IPS-20b (cell line): ENCODE measurements around the gene CNTN1.
A peak's percentile ranks its signal among the peaks of the same experiment; 100 is the strongest.

ENCODE experiments used
- H3K27ac ChIP-seq: one replicate; pipeline ENCODE4 v1.5.1; 2013; ENCODE audit warnings: low read length
- H3K27me3 ChIP-seq: 2 replicates; pipeline ENCODE4 v1.6.1; 2013; ENCODE audit warnings: mild to moderate bottlenecking, low read length, inconsistent platforms; ENCODE audit not compliant: insufficient read depth
- H3K36me3 ChIP-seq: 2 replicates; pipeline ENCODE4 v1.6.1; 2013; ENCODE audit warnings: low read depth, mild to moderate bottlenecking, inconsistent platforms, low read length, moderate library complexity; ENCODE audit not compliant: insufficient read depth
- H3K4me1 ChIP-seq: 2 replicates; pipeline ENCODE4 v1.6.1; 2013; ENCODE audit warnings: mild to moderate bottlenecking, control low read depth, inconsistent platforms, low read length, moderate library complexity; ENCODE audit not compliant: insufficient read depth
- H3K4me3 ChIP-seq: 2 replicates; pipeline ENCODE4 v1.5.1; 2013; ENCODE audit warnings: mild to moderate bottlenecking, low read length, inconsistent platforms
- H3K9ac ChIP-seq: 2 replicates; pipeline ENCODE4 v1.6.1; 2013; ENCODE audit warnings: low read depth, mild to moderate bottlenecking, inconsistent platforms, low read length, moderate library complexity
- H3K9me3 ChIP-seq: 2 replicates; pipeline ENCODE4 v1.6.1; 2013; ENCODE audit warnings: mild to moderate bottlenecking, low read depth, low read length, inconsistent platforms; ENCODE audit not compliant: insufficient read depth

The CNTN1 gene

DNA sequence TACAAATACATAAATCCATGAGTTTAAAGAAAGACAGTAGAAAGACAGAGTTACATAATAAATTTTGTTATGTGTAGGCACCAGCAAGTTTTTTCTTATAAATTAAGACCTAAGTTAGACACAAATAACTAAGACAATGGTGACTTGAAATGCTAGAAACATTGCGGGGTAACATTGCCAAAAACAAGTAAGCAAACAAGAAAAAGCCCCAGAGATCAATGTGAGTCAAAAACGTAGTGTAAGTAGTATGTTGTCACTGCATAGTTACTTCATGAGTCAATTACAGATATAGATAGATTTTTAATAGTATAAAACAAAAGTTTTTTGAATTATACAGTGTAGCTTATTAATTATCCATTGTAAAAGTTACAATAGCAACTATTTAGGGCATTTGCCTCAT lies 83.4 kb downstream of the CNTN1 start:
- Histone ChIP-seq H3K36me3 (no peaks in the 10 kb centered on the region), H3K4me1 (peaks cover 15% of the 10 kb centered on the region), H3K27ac (no peak overlapping the region), H3K4me3 (no peak overlapping the region), H3K9me3 (no peaks in the 10 kb centered on the region), H3K9ac (no peak overlapping the region), H3K27me3 (no peaks in the 10 kb centered on the region)

DNA sequence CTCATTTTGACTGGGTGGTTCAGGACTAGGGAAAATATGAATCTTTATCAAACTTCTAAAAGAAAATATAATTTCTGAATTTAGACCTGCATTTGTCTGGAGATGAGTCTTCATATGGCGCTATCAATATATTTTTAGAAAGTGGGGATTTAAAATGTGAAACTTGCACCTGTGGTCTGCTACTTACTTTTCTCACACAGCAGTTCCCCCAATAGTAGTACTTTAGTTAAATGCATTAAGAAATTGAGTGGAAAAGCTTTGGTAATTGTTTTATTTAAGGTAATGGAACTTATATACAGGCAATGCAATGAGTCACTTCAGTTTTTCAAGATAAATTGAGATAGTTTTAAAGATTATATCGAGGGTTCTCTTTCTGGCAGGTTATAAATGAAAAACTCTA lies 91.9 kb downstream of the CNTN1 start:
- H3K36me3 ChIP-seq: no peaks in the 10 kb centered on the region
- no peak overlapping the region for H3K27ac ChIP-seq

DNA sequence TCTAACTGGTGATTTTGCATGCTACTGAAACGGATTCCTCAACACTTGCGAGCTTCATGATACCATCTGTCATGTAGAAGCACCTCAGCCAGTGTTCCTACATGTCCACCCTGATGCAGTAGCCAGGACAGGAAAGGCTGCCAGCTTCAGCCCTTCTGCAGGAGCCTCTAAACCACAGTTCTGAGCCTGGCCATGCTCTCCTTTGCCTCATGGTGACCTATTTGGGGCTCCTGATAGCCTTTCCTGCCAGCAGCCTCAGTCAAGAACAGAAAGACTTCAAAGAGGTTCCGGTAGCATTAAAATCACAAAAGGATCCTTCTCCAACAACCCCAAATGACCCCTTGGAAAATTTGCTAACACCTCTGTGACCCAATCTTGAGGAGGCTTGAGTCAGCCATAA lies 96.0 kb downstream of the CNTN1 start:
- Histone ChIP-seq H3K4me1 (peaks cover 18% of the 10 kb centered on the region), H3K27me3 (no peaks in the 10 kb centered on the region), H3K9ac (no peak overlapping the region), H3K27ac (no peak overlapping the region), H3K9me3 (no peaks in the 10 kb centered on the region), H3K4me3 (no peak overlapping the region), H3K36me3 (no peaks in the 10 kb centered on the region)

More for the DNA sequence above, 91.9 kb downstream of the CNTN1 start:
- H3K4me1 ChIP-seq: peaks cover 8% of the 10 kb centered on the region; the same call in 1 of the 2 replicates
- no peak overlapping the region for H3K4me3 ChIP-seq
- no peaks in the 10 kb centered on the region for H3K27me3 ChIP-seq
- H3K9ac ChIP-seq: no peak overlapping the region
- no peaks in the 10 kb centered on the region for H3K9me3 ChIP-seq

DNA sequence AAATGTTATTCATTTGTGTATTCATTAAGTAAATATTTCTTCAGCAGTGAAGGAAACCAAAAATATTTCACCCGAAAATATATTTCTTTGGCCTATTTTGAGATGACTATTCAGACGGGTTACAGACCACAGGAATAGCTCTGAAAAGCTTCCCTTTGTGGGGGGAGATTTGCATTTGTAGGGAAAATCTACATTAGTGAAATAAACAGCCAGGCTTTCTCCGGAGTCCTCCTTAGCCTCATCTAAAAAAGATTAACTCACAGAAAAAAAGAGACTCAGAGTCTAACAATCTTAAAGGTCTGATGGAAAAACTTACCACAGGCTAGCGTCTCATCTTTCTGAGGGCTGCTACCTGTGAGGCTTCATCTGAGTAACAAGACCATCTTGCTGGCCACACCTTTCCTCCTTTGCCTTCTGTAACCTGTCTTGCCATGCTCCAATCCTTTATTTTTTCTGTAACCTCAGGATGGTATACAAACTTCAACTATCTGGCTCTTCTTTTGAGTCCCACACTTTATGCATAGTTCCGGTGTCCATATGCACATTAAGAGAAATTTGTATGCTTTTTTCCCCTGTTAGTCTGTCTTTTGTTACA lies 100.7 kb downstream of the CNTN1 start:
- H3K4me3 ChIP-seq: peak overlapping the region; percentile 39; the same call in 1 of the 2 replicates
- no peaks in the 10 kb centered on the region for H3K36me3 ChIP-seq
- no peak overlapping the region for H3K27ac ChIP-seq
- H3K27me3 ChIP-seq: no peaks in the 10 kb centered on the region
- H3K4me1 ChIP-seq: peaks cover 23% of the 10 kb centered on the region
- H3K9me3 ChIP-seq: no peaks in the 10 kb centered on the region
- no peak overlapping the region for H3K9ac ChIP-seq

DNA sequence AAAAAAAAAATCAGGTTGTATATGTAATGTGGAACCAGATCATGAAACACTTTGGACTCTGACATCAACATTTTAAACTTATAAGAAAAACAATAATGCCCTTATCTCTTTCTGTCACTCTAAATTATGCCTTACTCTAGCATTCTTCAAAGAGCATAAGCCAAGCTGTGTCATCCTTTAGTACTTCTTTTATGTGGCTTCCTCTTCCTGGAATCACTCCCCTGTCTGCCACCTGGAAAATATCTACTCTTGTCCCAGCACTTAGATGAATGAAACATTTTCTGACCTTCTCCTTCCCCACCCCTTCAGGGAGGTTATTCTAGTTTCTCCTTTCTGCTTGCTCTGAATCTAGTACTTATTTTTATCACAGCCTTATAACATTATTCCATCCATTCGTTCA lies 101.2 kb downstream of the CNTN1 start:
- Histone ChIP-seq H3K4me3 (peak overlapping the region; percentile 39; the same call in 1 of the 2 replicates), H3K9ac (no peak overlapping the region), H3K9me3 (no peaks in the 10 kb centered on the region), H3K27ac (no peak overlapping the region), H3K36me3 (no peaks in the 10 kb centered on the region), H3K27me3 (no peaks in the 10 kb centered on the region), H3K4me1 (peaks cover 20% of the 10 kb centered on the region)

DNA sequence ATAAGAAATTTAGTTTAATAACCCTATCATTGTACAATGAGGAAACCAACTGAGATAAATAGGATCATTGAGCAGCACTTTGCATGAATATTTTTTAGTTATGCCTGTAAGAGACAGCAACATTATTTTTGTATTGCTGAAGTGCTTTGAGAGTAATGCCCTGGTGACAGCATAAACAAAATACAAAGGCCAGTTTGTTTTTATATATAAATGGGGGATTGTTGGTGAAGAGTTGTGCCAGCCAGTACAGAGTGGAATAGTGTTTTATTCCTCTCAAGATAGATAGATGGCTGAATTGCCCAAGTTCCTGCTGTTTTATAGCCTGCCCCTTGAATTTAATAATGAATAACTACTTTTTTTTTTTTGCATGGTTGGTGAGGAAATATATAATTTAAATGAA lies 101.8 kb downstream of the CNTN1 start:
- H3K27me3 ChIP-seq: no peaks in the 10 kb centered on the region
- no peak overlapping the region for H3K4me3 ChIP-seq
- peaks cover 19% of the 10 kb centered on the region for H3K4me1 ChIP-seq
- no peak overlapping the region for H3K27ac ChIP-seq
- H3K9ac ChIP-seq: no peak overlapping the region
- no peaks in the 10 kb centered on the region for H3K9me3 ChIP-seq
- H3K36me3 ChIP-seq: no peaks in the 10 kb centered on the region

DNA sequence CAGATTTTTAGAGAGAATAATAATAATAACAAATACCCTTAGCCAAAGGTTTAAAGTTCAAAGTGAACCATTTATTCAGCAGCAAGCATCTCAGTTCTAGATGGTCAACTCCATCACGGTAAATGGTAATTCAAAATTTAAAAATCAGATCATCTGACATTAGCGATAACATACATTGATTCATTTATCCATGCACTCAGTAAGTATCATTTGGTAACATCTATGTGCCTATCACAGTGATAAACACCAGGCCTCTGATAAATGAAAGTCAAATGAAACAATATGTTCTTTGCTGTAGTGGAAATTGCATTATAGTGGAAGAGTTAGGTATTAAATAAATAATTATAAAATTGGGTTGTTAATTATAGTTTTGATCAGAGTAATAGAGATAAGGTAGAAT lies 108.8 kb downstream of the CNTN1 start:
- Histone ChIP-seq H3K9ac (no peak overlapping the region), H3K27me3 (no peaks in the 10 kb centered on the region), H3K9me3 (no peaks in the 10 kb centered on the region), H3K36me3 (no peaks in the 10 kb centered on the region), H3K27ac (no peak overlapping the region), H3K4me1 (no peaks in the 10 kb centered on the region), H3K4me3 (no peak overlapping the region)

DNA sequence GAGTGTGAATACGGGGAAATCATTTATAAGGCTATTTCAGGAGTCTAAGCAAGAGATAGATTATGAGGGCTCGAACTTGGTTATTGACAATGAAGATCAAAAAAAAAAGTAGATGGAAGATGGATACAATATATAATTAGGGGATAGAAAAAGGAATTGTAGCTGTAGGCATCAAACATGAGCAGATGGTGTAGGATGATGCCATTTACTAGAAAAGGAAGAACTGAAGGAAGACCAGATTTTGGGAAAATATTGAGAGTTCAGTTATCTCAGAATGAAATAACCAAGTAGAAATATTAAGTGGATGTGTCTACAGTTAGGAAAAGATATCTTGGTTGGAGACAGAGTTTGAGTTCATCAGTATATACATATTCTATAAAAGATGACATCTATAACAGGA lies 109.6 kb downstream of the CNTN1 start:
- Histone ChIP-seq H3K9ac (no peak overlapping the region), H3K27ac (no peak overlapping the region)

DNA sequence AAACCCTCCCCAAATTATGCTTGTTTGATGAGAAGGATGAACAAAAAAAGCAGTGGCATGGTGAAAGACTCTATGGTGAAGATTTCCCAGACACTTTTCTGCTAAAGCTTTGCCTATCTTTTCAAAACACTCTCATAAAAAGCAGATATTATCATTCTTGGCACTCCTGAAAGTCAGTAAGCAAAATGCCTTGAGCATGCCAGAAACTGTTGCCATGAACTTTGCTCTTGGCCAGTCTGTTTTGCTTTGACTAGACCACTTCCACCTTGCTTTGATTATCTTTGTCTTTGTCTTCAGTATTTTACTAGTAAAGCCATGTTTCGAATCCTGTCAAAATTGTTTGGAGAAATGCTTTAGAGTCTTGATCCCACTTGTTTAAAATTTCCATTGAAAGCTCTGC lies 110.4 kb downstream of the CNTN1 start:
- H3K9ac ChIP-seq: no peak overlapping the region
- H3K4me3 ChIP-seq: no peak overlapping the region
- no peaks in the 10 kb centered on the region for H3K4me1 ChIP-seq
- H3K9me3 ChIP-seq: no peaks in the 10 kb centered on the region
- no peak overlapping the region for H3K27ac ChIP-seq
- H3K27me3 ChIP-seq: no peaks in the 10 kb centered on the region
- H3K36me3 ChIP-seq: no peaks in the 10 kb centered on the region

More for the DNA sequence above, 109.6 kb downstream of the CNTN1 start:
- H3K4me1 ChIP-seq: no peaks in the 10 kb centered on the region
- no peak overlapping the region for H3K4me3 ChIP-seq
- H3K36me3 ChIP-seq: no peaks in the 10 kb centered on the region
- no peaks in the 10 kb centered on the region for H3K27me3 ChIP-seq
- H3K9me3 ChIP-seq: no peaks in the 10 kb centered on the region

DNA sequence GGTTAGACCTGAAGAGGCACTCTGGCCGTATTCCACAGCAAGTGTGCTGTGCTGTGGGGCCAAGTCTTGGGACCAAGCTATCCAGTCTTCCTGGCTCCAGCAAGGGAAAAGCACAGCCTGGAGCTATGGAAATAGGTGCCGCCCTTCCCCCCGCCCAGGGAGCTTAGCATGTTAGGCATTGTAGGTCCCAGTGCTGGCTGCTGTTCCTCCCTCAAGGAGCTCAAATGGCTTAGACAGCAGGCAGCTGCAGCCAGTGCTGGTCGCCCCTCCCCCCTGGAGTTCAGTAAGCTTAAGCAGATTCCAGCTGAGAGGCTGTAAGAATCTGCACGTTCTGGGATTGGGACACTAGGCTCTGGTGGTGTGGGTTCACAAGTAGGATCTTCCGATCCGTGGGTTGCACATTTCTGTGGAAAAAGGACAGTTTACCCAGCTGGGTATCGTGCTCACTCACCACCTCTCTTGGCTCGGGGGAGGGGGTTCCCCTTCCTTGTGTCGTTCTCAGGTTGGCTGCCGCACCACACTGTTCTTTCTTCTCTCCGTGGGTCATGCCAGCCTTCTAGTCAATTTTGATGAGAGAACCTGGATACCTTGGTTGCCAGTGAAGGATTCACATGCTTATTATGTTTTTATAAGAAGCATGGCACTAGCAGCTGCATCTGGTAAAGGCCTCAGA lies 127.3 kb downstream of the CNTN1 start:
- peak overlapping the region; percentile 17 for H3K4me3 ChIP-seq
- no peak overlapping the region for H3K27ac ChIP-seq
- H3K9ac ChIP-seq: peak overlapping the region; percentile 18; the same call in 1 of the 2 replicates

DNA sequence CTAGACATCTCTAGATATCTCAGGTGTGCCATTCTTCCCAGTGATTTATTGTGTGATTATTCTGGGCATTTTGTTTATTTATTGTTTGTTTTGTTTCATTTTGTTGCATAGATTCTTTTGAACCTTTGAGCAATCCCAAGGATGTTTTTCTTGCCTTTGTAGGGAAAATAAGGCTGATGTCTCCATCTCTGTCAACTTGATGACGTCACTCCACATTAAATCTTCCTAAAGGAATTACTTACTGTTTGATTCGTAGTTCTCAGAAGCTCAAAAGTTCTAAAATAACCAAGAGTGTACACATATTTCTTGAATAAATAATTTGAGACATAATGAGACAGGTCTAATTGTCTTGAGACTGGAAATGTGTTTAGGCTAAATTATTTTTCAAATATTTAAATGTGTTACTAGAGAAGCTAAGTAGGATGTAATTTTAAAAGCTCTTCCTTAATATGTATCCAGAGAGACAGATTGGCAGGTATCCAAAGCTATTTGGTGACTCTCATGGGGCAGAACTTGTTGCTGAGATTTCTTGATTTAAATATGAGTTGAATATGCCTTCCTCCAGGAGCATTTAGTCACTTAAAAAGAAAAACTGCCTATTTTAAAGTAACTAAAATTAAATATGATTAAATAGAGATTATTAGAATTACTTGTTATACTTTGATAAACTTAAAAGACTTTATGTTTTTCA lies 128.7 kb downstream of the CNTN1 start:
- H3K9ac ChIP-seq: no peak overlapping the region
- no peak overlapping the region for H3K27ac ChIP-seq
- H3K27me3 ChIP-seq: no peaks in the 10 kb centered on the region
- no peaks in the 10 kb centered on the region for H3K9me3 ChIP-seq
- no peak overlapping the region for H3K4me3 ChIP-seq
- peaks cover 23% of the 10 kb centered on the region; the same call in 1 of the 2 replicates for H3K4me1 ChIP-seq
- H3K36me3 ChIP-seq: no peaks in the 10 kb centered on the region

More for the DNA sequence above, 127.3 kb downstream of the CNTN1 start:
- Histone ChIP-seq H3K9me3 (no peaks in the 10 kb centered on the region), H3K27me3 (no peaks in the 10 kb centered on the region), H3K36me3 (no peaks in the 10 kb centered on the region), H3K4me1 (peaks cover 23% of the 10 kb centered on the region; the same call in 1 of the 2 replicates)

DNA sequence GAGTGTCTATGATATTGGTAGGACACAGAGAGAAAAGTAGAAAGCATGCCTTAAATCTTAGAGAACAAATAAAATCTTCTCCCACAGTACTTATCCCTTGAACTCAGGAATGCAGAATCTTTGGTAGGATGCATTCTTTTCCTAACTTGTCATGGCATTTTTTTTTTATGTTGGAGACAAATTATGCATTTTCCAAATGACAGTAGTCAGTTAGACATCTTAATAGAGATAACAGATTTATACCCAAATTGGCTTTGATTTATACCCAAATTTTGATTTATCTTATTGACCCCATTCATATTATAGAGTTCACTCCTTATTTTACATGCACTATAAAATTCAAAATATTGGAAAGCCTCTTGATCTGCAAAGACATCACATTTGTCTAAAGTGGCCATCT lies 132.9 kb downstream of the CNTN1 start:
- Histone ChIP-seq H3K4me3 (no peak overlapping the region), H3K27ac (no peak overlapping the region), H3K9ac (no peak overlapping the region), H3K27me3 (no peaks in the 10 kb centered on the region), H3K4me1 (peaks cover 16% of the 10 kb centered on the region), H3K36me3 (no peaks in the 10 kb centered on the region), H3K9me3 (no peaks in the 10 kb centered on the region)
